ENCODE measurements around the gene DLGAP1. TPM values are rescaled to one million over a fixed set of nuclear protein-coding genes. Genes with fewer than 3 reads are reported as not detected.

DLGAP1 gene
- total and polyA plus RNA-seq, 2 donors (not counting 1 experiment from before 2014, with no cell fraction given): 0.07 to 0.61 TPM

- Mint-ChIP-seq H3K27me3 (no peaks in the 10 kb centered on the region), H3K27ac (no peak overlapping the region), H3K9me3 (ENCODE audit: insufficient read depth) (no peaks in the 10 kb centered on the region), H3K4me3 (no peak overlapping the region), H3K4me1 (peaks cover 16% of the 10 kb centered on the region)
- Histone ChIP-seq H3K27me3 (replicated peaks in 1 of 4; ENCODE audit: control extremely low read depth in 1 of 4, control insufficient read depth in 3 of 4, insufficient read depth in 4 of 4, low read length in 3 of 4) (no peaks in the 10 kb centered on the region), H3K4me1 (ENCODE audit: control insufficient read depth in 2 of 2, insufficient read depth in 2 of 2, low read length in 2 of 2) (peaks cover 13% of the 10 kb centered on the region in 2 donors), H3K9me3 (ENCODE audit: control extremely low read depth in 1 of 3, control insufficient read depth in 2 of 3, insufficient read depth in 1 of 3, low read length in 2 of 3) (no peaks in the 10 kb centered on the region), H3K4me2 (replicated peaks; ENCODE audit: low read depth, low read length, poor library complexity, severe bottlenecking) (no peak overlapping the region), H3K79me2 (ENCODE audit: control insufficient read depth, insufficient read depth, low read length) (no peaks in the 10 kb centered on the region), H3K4me3 (ENCODE audit: control extremely low read depth in 1 of 5, extremely low read depth in 1 of 5, insufficient read depth in 1 of 5, low read depth in 2 of 5, low read length in 4 of 5) (no peak overlapping the region), H3K27ac (ENCODE audit: low read length in 2 of 2) (no peak overlapping the region), H4K20me1 (ENCODE audit: control insufficient read depth, insufficient read depth, low read length, poor library complexity, severe bottlenecking) (no peaks in the 10 kb centered on the region), H3K9ac (ENCODE audit: low read length) (no peak overlapping the region), H3K36me3 (replicated peaks in 1 of 2; ENCODE audit: control extremely low read depth in 1 of 2, control insufficient read depth in 1 of 2, extremely low read depth in 1 of 2, insufficient read depth in 2 of 2, low read length in 1 of 2) (no peaks in the 10 kb centered on the region), H2AFZ (ENCODE audit: insufficient read depth, low read depth, low read length, poor library complexity, severe bottlenecking) (no peak overlapping the region)
- CTCF ChIA-PET: interaction anchor here (1.0 kb wide), 2 partner anchors 86 to 87 kb away, joined by 3 read pairs; no protein-coding TSS in a partner anchor
- ATAC-seq (ENCODE audit: low read depth) (no peak), DNase-seq (no peak)
- no CpG with 5 or more reads among the region's 4 CpGs for WGBS (ENCODE audit: insufficient coverage)
- intact Hi-C loops (cut with micrococcal nuclease): no loop called here
- POLR2A ChIA-PET: no interaction called here
- TF ChIP-seq EZH2 (IDR thresholded peaks at IDR 0.05; ENCODE audit: borderline replicate concordance, insufficient read depth, low read depth, low read length, poor library complexity, severe bottlenecking): no peak
- TF ChIP-seq, protein P1, sequence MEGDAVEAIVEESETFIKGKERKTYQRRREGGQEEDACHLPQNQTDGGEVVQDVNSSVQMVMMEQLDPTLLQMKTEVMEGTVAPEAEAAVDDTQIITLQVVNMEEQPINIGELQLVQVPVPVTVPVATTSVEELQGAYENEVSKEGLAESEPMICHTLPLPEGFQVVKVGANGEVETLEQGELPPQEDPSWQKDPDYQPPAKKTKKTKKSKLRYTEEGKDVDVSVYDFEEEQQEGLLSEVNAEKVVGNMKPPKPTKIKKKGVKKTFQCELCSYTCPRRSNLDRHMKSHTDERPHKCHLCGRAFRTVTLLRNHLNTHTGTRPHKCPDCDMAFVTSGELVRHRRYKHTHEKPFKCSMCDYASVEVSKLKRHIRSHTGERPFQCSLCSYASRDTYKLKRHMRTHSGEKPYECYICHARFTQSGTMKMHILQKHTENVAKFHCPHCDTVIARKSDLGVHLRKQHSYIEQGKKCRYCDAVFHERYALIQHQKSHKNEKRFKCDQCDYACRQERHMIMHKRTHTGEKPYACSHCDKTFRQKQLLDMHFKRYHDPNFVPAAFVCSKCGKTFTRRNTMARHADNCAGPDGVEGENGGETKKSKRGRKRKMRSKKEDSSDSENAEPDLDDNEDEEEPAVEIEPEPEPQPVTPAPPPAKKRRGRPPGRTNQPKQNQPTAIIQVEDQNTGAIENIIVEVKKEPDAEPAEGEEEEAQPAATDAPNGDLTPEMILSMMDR (IDR thresholded peaks at IDR 0.05): no peak
Observed at GRCh38 chr18:3579701-3580100, 875.4 kb downstream of the DLGAP1 start.

GRCh38 chr18:3578621-3579020 is 876.5 kb downstream of the DLGAP1 start:
- H3K4me3 Mint-ChIP-seq: no peak overlapping the region

More at GRCh38 chr18:3578621-3579020, 876.5 kb downstream of the DLGAP1 start:
- ChIA-PET CTCF (no interaction called here), POLR2A (no interaction called here)
- Histone ChIP-seq H3K4me1 (ENCODE audit: control insufficient read depth in 2 of 2, insufficient read depth in 2 of 2, low read length in 2 of 2) (peaks cover 2% of the 10 kb centered on the region in 2 donors), H3K9me3 (ENCODE audit: control extremely low read depth in 1 of 3, control insufficient read depth in 2 of 3, insufficient read depth in 1 of 3, low read length in 2 of 3) (no peaks in the 10 kb centered on the region), H4K20me1 (ENCODE audit: control insufficient read depth, insufficient read depth, low read length, poor library complexity, severe bottlenecking) (no peaks in the 10 kb centered on the region), H3K79me2 (ENCODE audit: control insufficient read depth, insufficient read depth, low read length) (no peaks in the 10 kb centered on the region), H3K27me3 (replicated peaks in 1 of 4; ENCODE audit: control extremely low read depth in 1 of 4, control insufficient read depth in 3 of 4, insufficient read depth in 4 of 4, low read length in 3 of 4) (no peaks in the 10 kb centered on the region), H3K9ac (ENCODE audit: low read length) (no peak overlapping the region), H3K4me3 (ENCODE audit: control extremely low read depth in 1 of 5, extremely low read depth in 1 of 5, insufficient read depth in 1 of 5, low read depth in 2 of 5, low read length in 4 of 5) (no peak overlapping the region), H2AFZ (ENCODE audit: insufficient read depth, low read depth, low read length, poor library complexity, severe bottlenecking) (no peak overlapping the region), H3K27ac (ENCODE audit: low read length in 2 of 2) (no peak overlapping the region), H3K4me2 (replicated peaks; ENCODE audit: low read depth, low read length, poor library complexity, severe bottlenecking) (no peak overlapping the region), H3K36me3 (replicated peaks in 1 of 2; ENCODE audit: control extremely low read depth in 1 of 2, control insufficient read depth in 1 of 2, extremely low read depth in 1 of 2, insufficient read depth in 2 of 2, low read length in 1 of 2) (no peaks in the 10 kb centered on the region)
- Mint-ChIP-seq H3K27me3 (no peaks in the 10 kb centered on the region), H3K9me3 (ENCODE audit: insufficient read depth) (no peaks in the 10 kb centered on the region), H3K4me1 (peaks cover 5% of the 10 kb centered on the region), H3K27ac (no peak overlapping the region)
- intact Hi-C loops (cut with micrococcal nuclease): no loop called here
- no peak for ATAC-seq (ENCODE audit: low read depth)
- WGBS (ENCODE audit: insufficient coverage): no CpG with 5 or more reads among the region's 4 CpGs
- no peak for DNase-seq
- TF ChIP-seq, protein P1 (IDR thresholded peaks at IDR 0.05): no peak
- TF ChIP-seq EZH2 (IDR thresholded peaks at IDR 0.05; ENCODE audit: borderline replicate concordance, insufficient read depth, low read depth, low read length, poor library complexity, severe bottlenecking): no peak
